ENCODE data around the gene KCNMB1.

DNA sequence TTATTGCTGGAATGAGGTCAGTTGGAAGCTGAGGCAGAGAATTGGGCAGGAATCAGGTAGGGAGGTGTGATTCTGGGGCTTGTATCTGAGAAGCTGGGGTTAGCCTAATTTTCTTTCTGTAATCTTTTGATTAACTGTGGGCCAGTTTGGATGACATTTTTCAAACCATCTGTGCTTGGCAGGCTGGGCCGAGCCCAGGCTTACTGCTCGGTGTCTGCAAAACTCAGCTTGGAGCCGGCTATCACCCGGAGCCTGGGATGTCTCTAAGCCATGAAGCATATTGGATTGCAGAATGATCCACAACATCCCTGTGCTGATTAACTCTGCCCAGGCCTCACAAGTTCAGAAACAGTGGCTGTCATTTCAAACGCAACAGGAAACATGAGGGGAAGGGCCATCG, 26.5 kb downstream of the KCNMB1 start:
- TF ChIP-seq CTCF (conservative IDR thresholded peaks at IDR 0.05; ENCODE audit: low read length) (no peak), EZH2phosphoT487 (IDR thresholded peaks at IDR 0.05; ENCODE audit: borderline replicate concordance) (no peak)

Data from Loucy (cell line).